OCI-LY1 (cell line): ENCODE data around the gene NFYC.

Experiments
- H2AFZ ChIP-seq: fragments of 200-600 bp; sonication (generic), shearing (Covaris generic); 2 replicates; pipeline ENCODE4 v1.6.0; 2014; ENCODE audit warnings: antibody characterized with exemption, mild to moderate bottlenecking, low read length
- H3F3A ChIP-seq: fragments of 200-600 bp; sonication (generic), shearing (Covaris generic); 2 replicates; pipeline ENCODE4 v1.6.0; 2014; ENCODE audit warnings: mild to moderate bottlenecking, antibody characterized with exemption, low read length, moderate library complexity; ENCODE audit not compliant: insufficient read depth
- H3K27ac ChIP-seq: fragments of 200-600 bp; sonication (generic); 2 replicates; pipeline ENCODE4 v1.5.1; 2014; ENCODE audit warnings: low read length, mixed run types, mild to moderate bottlenecking, low read depth; ENCODE audit not compliant: poor library complexity, severe bottlenecking
- H3K27me3 ChIP-seq: fragments of 200-600 bp; sonication (generic); 2 replicates; pipeline ENCODE4 v1.6.0; 2014; ENCODE audit warnings: antibody characterized with exemption, mild to moderate bottlenecking, low read length, moderate library complexity; ENCODE audit not compliant: insufficient read depth
- H3K36me3 ChIP-seq: fragments of 200-600 bp; sonication (generic); 2 replicates; pipeline ENCODE4 v1.6.1; 2014; ENCODE audit warnings: mild to moderate bottlenecking, antibody characterized with exemption, low read length, moderate library complexity, mixed read lengths; ENCODE audit not compliant: insufficient read depth
- H3K4me1 ChIP-seq: fragments of 200-600 bp; sonication (generic); 2 replicates; pipeline ENCODE4 v1.5.1; 2014; ENCODE audit warnings: mild to moderate bottlenecking, low read length, moderate library complexity; ENCODE audit not compliant: insufficient read depth, severe bottlenecking
- H3K4me2 ChIP-seq: fragments of 200-600 bp; sonication (generic), shearing (Covaris generic); 2 replicates; pipeline ENCODE4 v1.6.1; 2014; ENCODE audit warnings: low read length
- H3K4me3 ChIP-seq: fragments of 200-600 bp; sonication (generic); 2 replicates; pipeline ENCODE4 v1.5.1; 2014; ENCODE audit warnings: low read length, low read depth, mild to moderate bottlenecking, mixed read lengths; ENCODE audit not compliant: poor library complexity, severe bottlenecking
- H3K79me2 ChIP-seq: fragments of 200-600 bp; shearing (Covaris generic); 2 replicates; pipeline ENCODE4 v1.6.1; 2016; ENCODE audit warnings: mixed run types, low read length, mixed read lengths; ENCODE audit not compliant: insufficient read depth
- H3K9ac ChIP-seq: fragments of 200-600 bp; sonication (generic), shearing (Covaris generic); 2 replicates; pipeline ENCODE4 v1.6.1; 2014; ENCODE audit warnings: mild to moderate bottlenecking, low read length, mixed read lengths
- H3K9me2 ChIP-seq: fragments of 200-600 bp; sonication (generic), shearing (Covaris generic); 2 replicates; pipeline ENCODE4 v1.6.1; 2014; ENCODE audit warnings: low read depth, mild to moderate bottlenecking, low read length, mixed read lengths
- H3K9me3 ChIP-seq: fragments of 200-600 bp; shearing (Covaris generic); 2 replicates; pipeline ENCODE4 v1.6.1; 2014; ENCODE audit warnings: low read length, mixed read lengths
- H4K20me1 ChIP-seq: fragments of 200-600 bp; sonication (generic), shearing (Covaris generic); 2 replicates; pipeline ENCODE4 v1.6.0; 2016; ENCODE audit warnings: mild to moderate bottlenecking, low read length; ENCODE audit not compliant: insufficient read depth
- EZH2 ChIP-seq: fragments of 200-600 bp; sonication (generic), shearing (Covaris generic); IDR thresholded peaks from 2 replicates; pipeline ENCODE4 v1.8.0; 2017; ENCODE audit warnings: borderline replicate concordance, mixed run types, mild to moderate bottlenecking, antibody characterized with exemption, low read length, moderate library complexity, mixed read lengths
- TF ChIP-seq, protein P1 (sequence below): fragments of 200-600 bp; sonication (generic), shearing (Covaris generic); IDR thresholded peaks from 2 replicates; pipeline ENCODE4 v1.5.1; 2017; ENCODE audit warnings: mild to moderate bottlenecking, antibody characterized with exemption, low read length, moderate library complexity, mixed read lengths

NFYC gene

DNA sequence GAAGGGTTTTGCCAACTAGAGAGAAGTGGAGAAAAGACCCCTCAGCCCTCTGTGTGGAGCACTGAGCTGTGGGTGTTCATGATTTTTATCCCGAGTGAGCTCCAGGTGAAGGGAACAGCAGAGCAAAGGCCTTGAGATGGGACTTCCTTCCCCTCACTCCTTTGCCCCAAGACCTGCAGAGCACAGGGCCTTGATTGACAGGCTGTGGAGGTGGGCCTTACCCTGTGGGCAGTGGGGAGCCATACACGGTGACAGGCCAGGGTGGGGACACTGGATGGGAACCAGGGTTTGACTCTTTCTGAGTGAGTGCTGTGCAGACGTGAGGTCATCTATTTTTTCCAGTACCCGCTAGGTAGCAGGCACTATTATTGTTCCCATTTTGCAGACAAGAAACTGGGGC, 102.5 kb downstream of the NFYC start:
- Histone ChIP-seq H3K9ac (no peak overlapping the region), H4K20me1 (no peaks in the 10 kb centered on the region), H3F3A (no peaks in the 10 kb centered on the region), H3K9me3 (no peaks in the 10 kb centered on the region), H2AFZ (no peak overlapping the region), H3K4me2 (no peak overlapping the region), H3K4me3 (no peak overlapping the region), H3K79me2 (no peaks in the 10 kb centered on the region), H3K27me3 (peaks cover 5% of the 10 kb centered on the region; the same call in 1 of the 2 replicates), H3K9me2 (no peaks in the 10 kb centered on the region), H3K27ac (no peak overlapping the region), H3K4me1 (peaks cover 14% of the 10 kb centered on the region), H3K36me3 (no peaks in the 10 kb centered on the region)
- TF ChIP-seq, protein P1, sequence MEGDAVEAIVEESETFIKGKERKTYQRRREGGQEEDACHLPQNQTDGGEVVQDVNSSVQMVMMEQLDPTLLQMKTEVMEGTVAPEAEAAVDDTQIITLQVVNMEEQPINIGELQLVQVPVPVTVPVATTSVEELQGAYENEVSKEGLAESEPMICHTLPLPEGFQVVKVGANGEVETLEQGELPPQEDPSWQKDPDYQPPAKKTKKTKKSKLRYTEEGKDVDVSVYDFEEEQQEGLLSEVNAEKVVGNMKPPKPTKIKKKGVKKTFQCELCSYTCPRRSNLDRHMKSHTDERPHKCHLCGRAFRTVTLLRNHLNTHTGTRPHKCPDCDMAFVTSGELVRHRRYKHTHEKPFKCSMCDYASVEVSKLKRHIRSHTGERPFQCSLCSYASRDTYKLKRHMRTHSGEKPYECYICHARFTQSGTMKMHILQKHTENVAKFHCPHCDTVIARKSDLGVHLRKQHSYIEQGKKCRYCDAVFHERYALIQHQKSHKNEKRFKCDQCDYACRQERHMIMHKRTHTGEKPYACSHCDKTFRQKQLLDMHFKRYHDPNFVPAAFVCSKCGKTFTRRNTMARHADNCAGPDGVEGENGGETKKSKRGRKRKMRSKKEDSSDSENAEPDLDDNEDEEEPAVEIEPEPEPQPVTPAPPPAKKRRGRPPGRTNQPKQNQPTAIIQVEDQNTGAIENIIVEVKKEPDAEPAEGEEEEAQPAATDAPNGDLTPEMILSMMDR, result no peak
- TF ChIP-seq EZH2, result no peak

DNA sequence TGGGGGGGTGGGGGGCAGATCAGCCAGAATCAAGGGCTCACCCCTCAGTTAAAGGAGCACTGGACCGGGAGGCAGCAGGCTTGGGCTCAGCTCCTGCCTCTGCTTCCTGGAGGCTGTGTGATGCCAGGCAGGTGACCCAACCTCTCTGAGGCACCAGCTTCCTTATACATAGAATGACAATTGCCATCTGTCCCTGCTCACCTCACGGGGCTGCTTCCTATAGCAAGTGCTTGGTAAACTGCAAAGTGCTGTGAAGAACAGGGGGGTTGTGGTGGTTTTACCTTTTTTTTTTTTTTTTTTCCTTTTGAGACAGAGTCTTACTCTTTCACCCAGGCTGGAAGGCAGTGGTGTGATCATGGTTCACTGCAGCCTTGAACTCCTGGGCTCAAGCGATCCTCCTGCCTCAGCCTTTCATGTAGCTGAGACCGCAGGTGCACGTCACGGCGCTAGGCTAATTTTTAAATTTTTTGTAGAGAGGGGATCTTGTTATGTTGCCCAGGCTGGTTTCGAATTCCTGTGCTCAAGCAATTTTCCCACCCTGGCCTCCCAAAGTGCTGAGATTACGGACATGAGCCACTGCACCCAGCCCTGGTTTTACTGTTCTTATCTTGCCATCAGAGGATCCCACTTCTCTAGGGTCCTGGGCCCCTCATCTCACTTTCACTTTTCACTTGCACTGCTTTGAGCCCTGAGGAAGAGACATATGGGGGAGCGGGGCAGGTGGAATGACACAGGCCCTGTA, 103.6 kb downstream of the NFYC start:
- H3K4me2 ChIP-seq, result peak overlapping the region; percentile 36; the same call in 1 of the 2 replicates
- H3K27ac ChIP-seq, result no peak overlapping the region
- no peaks in the 10 kb centered on the region for H3K36me3 ChIP-seq
- no peaks in the 10 kb centered on the region for H3K9me3 ChIP-seq
- H3K27me3 ChIP-seq, result peaks cover 5% of the 10 kb centered on the region; the same call in 1 of the 2 replicates
- peaks cover 14% of the 10 kb centered on the region for H3K4me1 ChIP-seq
- H4K20me1 ChIP-seq, result no peaks in the 10 kb centered on the region
- H3K79me2 ChIP-seq, result no peaks in the 10 kb centered on the region
- no peak overlapping the region for H2AFZ ChIP-seq
- H3K9me2 ChIP-seq, result no peaks in the 10 kb centered on the region
- no peaks in the 10 kb centered on the region for H3F3A ChIP-seq
- no peak overlapping the region for H3K9ac ChIP-seq
- H3K4me3 ChIP-seq, result no peak overlapping the region
- TF ChIP-seq, protein P1, result no peak
- no peak for TF ChIP-seq EZH2

DNA sequence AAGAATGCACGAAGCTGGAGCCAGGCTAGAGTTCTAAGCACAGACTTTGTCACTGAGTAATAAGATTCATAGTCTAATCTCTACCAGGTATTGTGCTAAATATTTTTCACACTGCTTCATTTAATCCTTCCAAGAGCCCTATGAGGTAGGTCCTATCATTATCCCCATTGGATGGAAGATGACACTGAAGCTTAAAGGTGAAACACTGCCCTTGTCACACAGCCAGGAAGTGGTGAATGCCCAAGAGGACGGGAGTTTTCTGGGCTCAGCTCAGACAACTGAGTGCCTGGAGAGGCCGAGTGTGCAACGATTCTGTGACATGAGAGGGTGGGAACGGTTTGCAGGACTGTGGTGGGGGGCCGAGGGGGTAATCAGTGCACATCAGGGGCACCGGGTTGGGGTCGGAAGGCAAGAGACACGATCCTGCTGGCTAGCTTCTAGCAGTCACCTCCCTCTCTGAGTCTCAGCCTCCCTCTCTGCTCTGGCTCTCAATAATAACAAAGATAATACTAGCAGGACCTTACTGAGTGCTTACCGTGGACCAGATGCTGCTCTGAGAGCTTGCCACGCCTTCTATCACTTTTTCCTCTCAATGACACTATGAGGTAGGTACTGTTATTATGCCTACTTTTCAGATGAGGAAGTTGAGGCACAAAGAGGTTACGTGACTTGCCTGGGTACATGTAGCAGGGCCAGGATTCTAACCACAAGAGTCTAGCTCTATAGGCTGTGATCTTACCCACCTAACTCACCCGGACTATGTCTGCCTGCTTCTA, 104.5 kb downstream of the NFYC start:
- peaks cover 14% of the 10 kb centered on the region for H3K4me1 ChIP-seq
- H3K9me3 ChIP-seq, result no peaks in the 10 kb centered on the region
- no peak overlapping the region for H3K27ac ChIP-seq
- no peak overlapping the region for H3K4me3 ChIP-seq
- H3F3A ChIP-seq, result no peaks in the 10 kb centered on the region
- H2AFZ ChIP-seq, result no peak overlapping the region
- H3K9me2 ChIP-seq, result no peaks in the 10 kb centered on the region
- peaks cover 5% of the 10 kb centered on the region; the same call in 1 of the 2 replicates for H3K27me3 ChIP-seq
- no peaks in the 10 kb centered on the region for H4K20me1 ChIP-seq
- TF ChIP-seq EZH2, result no peak
- TF ChIP-seq, protein P1, result no peak
- peak overlapping the region; percentile 36; the same call in 1 of the 2 replicates for H3K4me2 ChIP-seq
- no peaks in the 10 kb centered on the region for H3K79me2 ChIP-seq
- no peaks in the 10 kb centered on the region for H3K36me3 ChIP-seq
- no peak overlapping the region for H3K9ac ChIP-seq
